Loucy (cell line): Measurements from ENCODE around the gene SPTLC1.
A peak's percentile ranks its signal among the peaks of the same experiment; 100 is the strongest.

Experiments used
- H2AFZ ChIP-seq: fragments of 200-600 bp; sonication (generic); 2 replicates; pipeline ENCODE4 v1.6.0; 2016; ENCODE audit warnings: antibody characterized with exemption, mild to moderate bottlenecking, low read length, moderate library complexity
- H3F3A ChIP-seq: fragments of 200-600 bp; 2 replicates; pipeline ENCODE4 v1.6.0; 2016; ENCODE audit warnings: antibody characterized with exemption, low read depth, mild to moderate bottlenecking
- H3K27me3 ChIP-seq: fragments of 200-600 bp; sonication (generic); 2 replicates; pipeline ENCODE4 v1.6.1; 2014; ENCODE audit warnings: low read length, mild to moderate bottlenecking; ENCODE audit not compliant: insufficient read depth, poor library complexity, severe bottlenecking
- H3K36me3 ChIP-seq: fragments of 200-600 bp; sonication (generic); 2 replicates; pipeline ENCODE4 v1.6.1; 2016; ENCODE audit warnings: low read length; ENCODE audit not compliant: insufficient read depth
- H3K4me1 ChIP-seq: fragments of 200-600 bp; sonication (generic); 2 replicates; pipeline ENCODE4 v1.5.1; 2014; ENCODE audit warnings: low read length, mild to moderate bottlenecking; ENCODE audit not compliant: insufficient read depth, poor library complexity, severe bottlenecking
- H3K4me2 ChIP-seq: fragments of 200-600 bp; sonication (generic); 2 replicates; pipeline ENCODE4 v1.6.0; 2014; ENCODE audit warnings: antibody characterized with exemption, low read length, low read depth, mild to moderate bottlenecking; ENCODE audit not compliant: poor library complexity, severe bottlenecking
- H3K4me3 ChIP-seq: fragments of 200-600 bp; sonication (generic); 2 replicates; pipeline ENCODE4 v1.5.1; 2014; ENCODE audit warnings: low read length, mild to moderate bottlenecking, mixed read lengths; ENCODE audit not compliant: poor library complexity, severe bottlenecking
- H3K79me2 ChIP-seq: fragments of 200-600 bp; sonication (generic); 2 replicates; pipeline ENCODE4 v1.6.1; 2014; ENCODE audit warnings: low read length; ENCODE audit not compliant: insufficient read depth
- H3K9ac ChIP-seq: fragments of 200-600 bp; sonication (generic); 2 replicates; pipeline ENCODE4 v1.6.0; 2014; ENCODE audit warnings: mild to moderate bottlenecking, low read depth, low read length, moderate library complexity; ENCODE audit not compliant: poor library complexity, severe bottlenecking
- H3K9me2 ChIP-seq: fragments of 200-600 bp; sonication (generic); replicated peaks from 2 replicates; pipeline ENCODE4 v1.6.1; 2016; ENCODE audit warnings: low read depth, low read length, mixed read lengths
- H3K9me3 ChIP-seq: fragments of 200-600 bp; sonication (generic); 2 replicates; pipeline ENCODE4 v1.6.1; 2014; ENCODE audit warnings: mild to moderate bottlenecking, antibody characterized with exemption, low read length, low read depth; ENCODE audit not compliant: insufficient read depth
- H4K20me1 ChIP-seq: fragments of 200-600 bp; sonication (generic); 2 replicates; pipeline ENCODE4 v1.6.0; 2014; ENCODE audit warnings: antibody characterized with exemption, low read length, mild to moderate bottlenecking; ENCODE audit not compliant: insufficient read depth, poor library complexity, severe bottlenecking
- EZH2phosphoT487 ChIP-seq: fragments of 200-600 bp; IDR thresholded peaks from 2 replicates; pipeline ENCODE4 v1.6.1; 2018; ENCODE audit warnings: antibody characterized with exemption, mild to moderate bottlenecking, moderate library complexity, borderline replicate concordance
- TF ChIP-seq, protein P1 (sequence below): fragments of 200-600 bp; sonication (generic); conservative IDR thresholded peaks from 2 replicates; pipeline ENCODE4 v1.5.1; 2014; ENCODE audit warnings: mild to moderate bottlenecking, antibody characterized with exemption, low read length

The SPTLC1 gene

DNA sequence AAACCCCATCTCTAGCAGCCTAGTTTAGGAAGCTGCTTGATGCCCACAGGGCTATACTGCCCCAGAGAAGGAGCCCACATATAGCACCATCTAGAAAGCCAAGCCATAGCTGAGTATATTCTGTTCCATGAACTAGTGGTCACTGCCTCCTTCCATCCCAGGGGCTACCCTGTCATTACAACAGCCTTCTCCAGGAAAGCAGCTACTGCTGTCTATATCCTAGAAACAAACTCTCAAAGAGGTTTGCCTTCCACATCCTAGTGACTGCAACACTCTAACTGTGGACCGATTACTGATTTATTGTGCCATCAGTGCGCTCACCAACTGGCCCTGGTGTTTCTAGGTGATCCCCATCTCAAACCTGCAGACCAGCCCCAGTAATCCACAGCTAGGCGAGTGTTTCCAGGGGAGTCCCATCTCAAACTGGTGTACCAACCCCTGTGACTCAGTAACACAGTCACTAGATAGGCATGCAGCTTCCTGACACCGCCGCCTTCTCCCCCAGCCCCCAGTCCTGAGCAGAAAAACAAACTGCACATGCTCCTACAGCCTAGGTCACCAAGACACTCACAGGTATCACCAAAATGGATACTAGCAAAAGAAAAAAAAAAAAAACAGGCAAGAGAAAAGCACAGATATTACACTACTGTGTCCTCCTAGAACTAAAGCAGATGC is 14.8 kb downstream of the SPTLC1 start:
- H3K9me3 ChIP-seq, result no peaks in the 10 kb centered on the region
- no peak overlapping the region for H3K9ac ChIP-seq
- peaks cover 8% of the 10 kb centered on the region for H3K4me1 ChIP-seq
- TF ChIP-seq, protein P1, sequence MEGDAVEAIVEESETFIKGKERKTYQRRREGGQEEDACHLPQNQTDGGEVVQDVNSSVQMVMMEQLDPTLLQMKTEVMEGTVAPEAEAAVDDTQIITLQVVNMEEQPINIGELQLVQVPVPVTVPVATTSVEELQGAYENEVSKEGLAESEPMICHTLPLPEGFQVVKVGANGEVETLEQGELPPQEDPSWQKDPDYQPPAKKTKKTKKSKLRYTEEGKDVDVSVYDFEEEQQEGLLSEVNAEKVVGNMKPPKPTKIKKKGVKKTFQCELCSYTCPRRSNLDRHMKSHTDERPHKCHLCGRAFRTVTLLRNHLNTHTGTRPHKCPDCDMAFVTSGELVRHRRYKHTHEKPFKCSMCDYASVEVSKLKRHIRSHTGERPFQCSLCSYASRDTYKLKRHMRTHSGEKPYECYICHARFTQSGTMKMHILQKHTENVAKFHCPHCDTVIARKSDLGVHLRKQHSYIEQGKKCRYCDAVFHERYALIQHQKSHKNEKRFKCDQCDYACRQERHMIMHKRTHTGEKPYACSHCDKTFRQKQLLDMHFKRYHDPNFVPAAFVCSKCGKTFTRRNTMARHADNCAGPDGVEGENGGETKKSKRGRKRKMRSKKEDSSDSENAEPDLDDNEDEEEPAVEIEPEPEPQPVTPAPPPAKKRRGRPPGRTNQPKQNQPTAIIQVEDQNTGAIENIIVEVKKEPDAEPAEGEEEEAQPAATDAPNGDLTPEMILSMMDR, result no peak
- TF ChIP-seq EZH2phosphoT487, result no peak
- H3K79me2 ChIP-seq, result peaks cover 13% of the 10 kb centered on the region
- H3K4me3 ChIP-seq, result no peak overlapping the region
- H3K27me3 ChIP-seq, result no peaks in the 10 kb centered on the region
- no peaks in the 10 kb centered on the region for H3F3A ChIP-seq
- peaks cover 10% of the 10 kb centered on the region; the same call in 1 of the 2 replicates for H3K36me3 ChIP-seq
- no peaks in the 10 kb centered on the region for H3K9me2 ChIP-seq
- no peak overlapping the region for H3K4me2 ChIP-seq
- peaks cover 6% of the 10 kb centered on the region for H4K20me1 ChIP-seq
- H2AFZ ChIP-seq, result no peak overlapping the region

DNA sequence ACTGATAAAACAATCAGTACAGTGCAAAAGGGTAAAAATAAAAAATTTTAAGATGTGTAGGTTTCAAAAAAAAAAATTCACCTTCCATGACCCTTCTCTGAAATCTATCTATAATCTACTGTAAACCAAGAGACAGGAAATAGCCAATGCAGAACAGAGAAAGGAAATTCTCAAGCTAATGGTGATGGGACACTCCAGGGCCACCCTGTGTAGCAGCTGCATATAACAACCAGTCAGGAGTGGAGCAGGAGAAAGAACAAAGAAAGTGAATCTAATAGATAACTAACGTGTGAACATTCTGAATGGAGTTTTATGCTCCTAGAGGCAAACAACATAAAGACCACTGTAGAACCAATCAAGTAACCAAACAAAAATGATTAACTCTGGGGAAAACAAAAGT is 16.6 kb downstream of the SPTLC1 start:
- TF ChIP-seq, protein P1, result no peak
- no peak for TF ChIP-seq EZH2phosphoT487
- Histone ChIP-seq H3K79me2 (peaks cover 15% of the 10 kb centered on the region), H3F3A (no peaks in the 10 kb centered on the region), H3K27me3 (no peaks in the 10 kb centered on the region), H3K4me2 (peak overlapping the region; percentile 41), H3K9me2 (no peaks in the 10 kb centered on the region), H3K9ac (no peak overlapping the region), H3K4me3 (no peak overlapping the region), H3K36me3 (peaks cover 6% of the 10 kb centered on the region; the same call in 1 of the 2 replicates), H3K9me3 (no peaks in the 10 kb centered on the region), H4K20me1 (peaks cover 9% of the 10 kb centered on the region), H2AFZ (no peak overlapping the region), H3K4me1 (peaks cover 8% of the 10 kb centered on the region)

DNA sequence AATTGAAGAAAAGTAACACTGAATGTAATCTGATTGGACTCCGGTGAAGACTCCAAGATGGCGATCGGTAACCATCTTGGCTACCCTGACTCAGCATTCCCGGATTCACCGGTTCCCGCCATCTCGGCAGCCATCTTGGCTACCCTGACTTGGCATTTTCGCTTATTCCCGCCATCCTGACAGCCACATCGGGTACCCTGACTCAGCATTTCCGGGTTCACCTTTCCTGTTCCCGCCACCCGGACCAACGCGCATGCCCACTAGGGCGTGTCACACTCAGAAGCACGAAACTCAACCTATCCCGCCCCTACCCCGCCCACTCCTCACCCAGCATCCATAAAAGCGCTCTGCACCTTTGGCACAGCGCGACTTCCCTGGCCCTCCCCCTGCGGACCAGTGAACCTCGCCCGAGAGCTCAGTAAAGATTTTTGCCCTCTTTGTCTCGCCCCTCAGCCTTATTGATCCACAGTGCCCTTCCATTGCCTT is 17.2 kb downstream of the SPTLC1 start:
- no peak overlapping the region for H2AFZ ChIP-seq
- H3K79me2 ChIP-seq, result peaks cover 15% of the 10 kb centered on the region
- H4K20me1 ChIP-seq, result peaks cover 9% of the 10 kb centered on the region
- no peak overlapping the region for H3K4me2 ChIP-seq
- H3K4me3 ChIP-seq, result no peak overlapping the region
- no peaks in the 10 kb centered on the region for H3F3A ChIP-seq
- H3K27me3 ChIP-seq, result no peaks in the 10 kb centered on the region
- peaks cover 8% of the 10 kb centered on the region for H3K4me1 ChIP-seq
- H3K9me3 ChIP-seq, result no peaks in the 10 kb centered on the region
- TF ChIP-seq, protein P1, result no peak
- no peak for TF ChIP-seq EZH2phosphoT487
- H3K9me2 ChIP-seq, result no peaks in the 10 kb centered on the region
- H3K9ac ChIP-seq, result no peak overlapping the region
- peaks cover 6% of the 10 kb centered on the region; the same call in 1 of the 2 replicates for H3K36me3 ChIP-seq
